Effector CD4-positive, alpha-beta T cell (primary cell): ENCODE data around the gene CYRIA.

ENCODE experiments used
- DNase-seq: peaks from one replicate; pipeline ENCODE4 v3.0.0-alpha.2; 2020

CYRIA gene

DNA sequence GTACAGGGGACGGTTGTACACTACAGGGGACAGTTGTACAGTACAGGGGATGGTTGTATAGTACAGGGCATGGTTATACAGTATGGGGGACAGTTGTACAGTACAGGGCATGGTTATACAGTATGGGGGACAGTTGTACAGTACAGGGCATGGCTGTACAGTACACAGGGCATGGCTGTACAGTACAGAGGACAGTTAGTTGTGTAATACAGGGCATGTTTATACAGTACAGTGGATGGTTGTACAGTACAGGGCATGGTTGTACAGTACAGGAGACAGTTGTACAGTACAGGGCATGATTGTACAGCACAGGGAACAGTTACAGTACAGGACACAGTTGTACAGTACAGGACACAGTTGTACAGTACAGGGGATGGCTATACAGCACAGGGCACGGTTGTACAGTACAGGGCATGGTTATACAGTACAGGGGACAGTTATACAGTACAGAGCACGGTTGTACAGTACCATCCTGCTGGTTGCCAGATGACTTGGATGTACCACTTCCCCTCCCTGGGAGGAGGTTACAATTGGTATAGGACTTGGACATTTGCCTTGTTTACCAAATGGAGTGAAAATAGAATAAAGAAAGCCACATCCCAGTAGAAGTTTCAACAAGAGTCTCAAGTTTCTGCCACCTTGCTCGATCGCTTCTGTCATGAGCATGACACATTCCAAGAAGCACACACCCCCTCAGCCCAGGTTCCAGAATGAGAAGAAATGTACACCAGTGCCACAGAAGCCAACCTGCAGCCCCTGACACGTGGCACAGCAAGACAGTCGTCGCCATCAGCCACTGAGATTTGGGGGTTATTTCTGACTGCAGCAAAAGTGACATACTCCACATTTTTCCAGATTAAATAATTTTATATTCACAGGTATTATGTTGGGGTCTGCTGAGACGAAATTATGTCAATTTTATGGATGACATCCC lies 16.0 kb downstream of the CYRIA start:
- no peak for DNase-seq

DNA sequence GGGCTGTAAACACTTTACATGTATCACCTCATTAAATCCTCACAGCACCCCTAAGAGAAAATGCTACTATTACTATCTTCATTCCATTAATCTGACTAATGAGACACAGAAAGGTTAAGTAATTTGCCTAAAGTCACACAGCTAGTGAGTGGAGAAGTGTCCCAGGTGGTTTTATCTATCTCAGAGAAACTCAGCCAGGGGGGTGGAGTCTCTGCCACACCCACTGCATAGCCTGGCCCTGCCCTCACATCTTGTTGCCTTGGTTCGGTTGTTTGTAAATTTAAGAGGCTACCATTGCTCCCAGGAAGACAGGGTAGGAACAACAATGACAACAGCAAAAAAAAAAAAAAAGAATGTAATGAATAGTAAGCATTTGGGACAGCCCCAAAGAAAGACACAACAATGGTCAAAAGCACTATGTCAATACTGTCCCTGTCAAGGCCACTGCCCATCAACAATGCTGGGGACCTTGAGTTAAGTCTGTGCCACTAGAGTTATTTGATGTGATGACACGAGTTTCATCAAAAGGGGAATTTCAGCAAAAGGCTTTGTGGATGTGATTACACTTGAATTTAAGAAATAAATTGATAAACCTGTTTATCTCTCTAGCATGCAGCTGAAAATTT lies 17.5 kb downstream of the CYRIA start:
- DNase-seq = no peak

DNA sequence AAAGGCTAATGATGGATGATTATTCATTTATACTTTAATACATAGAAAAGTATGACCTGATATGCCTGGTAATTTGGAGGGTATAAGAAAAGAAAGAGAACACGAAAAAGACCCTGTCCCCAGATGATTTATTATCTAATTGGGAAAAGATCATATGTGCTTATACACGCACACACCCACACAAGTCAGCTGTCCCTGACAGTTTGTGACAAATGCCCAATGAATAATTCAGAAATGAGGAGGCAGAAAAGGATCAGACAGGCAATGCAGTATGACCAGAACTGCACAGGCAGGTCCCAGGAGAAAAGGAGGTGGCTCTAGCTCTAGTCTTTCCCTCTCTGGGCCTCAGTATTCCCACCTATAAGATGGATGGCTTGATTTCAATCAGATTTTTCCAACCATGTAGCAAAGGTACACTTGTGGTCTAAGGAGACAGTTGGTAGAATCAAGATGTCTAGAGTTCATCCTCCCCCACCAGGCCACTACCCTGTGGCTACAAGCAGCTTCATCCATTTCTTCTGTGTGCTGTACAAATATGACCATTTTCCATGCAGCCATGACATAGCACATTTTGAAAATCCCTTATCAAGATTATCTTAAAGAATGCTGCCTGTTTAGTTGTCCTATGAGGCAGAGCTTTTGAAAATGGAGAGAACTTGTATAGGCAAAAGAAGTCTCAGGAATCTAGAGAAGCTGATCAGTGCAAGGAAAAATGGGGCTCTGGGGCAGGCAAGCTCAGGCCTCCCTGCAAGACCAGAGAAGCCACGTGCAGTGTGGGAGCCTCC lies 19.7 kb downstream of the CYRIA start:
- no peak for DNase-seq

DNA sequence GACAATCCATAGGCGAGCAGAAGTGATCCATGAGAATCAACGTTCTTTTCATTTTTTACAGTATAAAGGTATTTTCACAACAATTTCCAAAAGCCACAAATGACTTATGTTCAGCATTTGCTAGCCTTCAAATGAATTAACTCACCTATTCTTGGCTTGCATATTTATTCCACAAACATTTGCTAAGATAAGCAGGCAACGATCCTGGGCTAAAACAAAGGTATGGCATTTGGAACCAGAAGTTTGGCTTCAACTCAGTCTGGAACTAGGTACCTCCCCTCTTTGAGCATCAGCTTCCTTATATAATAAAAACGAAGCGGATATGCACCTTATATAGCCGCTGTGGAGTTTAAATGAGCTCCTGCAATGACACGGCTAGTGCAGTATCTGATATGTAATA lies 20.5 kb downstream of the CYRIA start:
- DNase-seq = no peak

DNA sequence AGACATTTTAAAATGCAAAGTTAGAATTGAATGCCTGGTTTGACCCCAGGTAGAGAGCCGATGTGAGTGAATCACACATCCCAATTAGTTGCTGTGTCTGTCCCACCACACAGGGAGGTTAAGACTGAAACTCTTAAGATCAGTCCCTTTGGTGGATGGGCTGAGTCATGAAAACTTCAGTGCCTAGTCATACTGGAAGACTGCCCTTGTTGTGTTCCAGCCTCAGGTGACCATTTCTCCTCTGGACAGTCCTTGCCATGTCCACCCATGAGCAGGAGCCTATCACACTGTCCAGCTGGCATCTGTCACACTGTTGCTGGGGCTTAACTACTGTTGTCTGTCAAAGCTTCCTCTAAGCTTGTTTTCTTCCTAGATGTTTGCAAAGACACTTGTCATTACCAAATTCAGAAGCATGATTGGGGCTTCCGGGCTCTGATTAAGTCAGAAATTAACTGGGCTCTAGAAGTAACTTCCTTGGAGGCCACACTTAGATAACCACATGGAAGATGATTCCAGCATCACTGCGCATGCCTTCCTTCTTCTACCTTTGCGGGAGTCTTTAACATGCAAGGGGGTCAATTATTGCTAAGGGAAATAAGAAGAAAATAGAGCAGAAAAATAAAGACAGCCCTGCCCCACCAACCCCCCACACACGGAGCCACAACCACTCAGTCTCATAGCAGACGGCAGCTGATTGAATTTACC lies 21.3 kb downstream of the CYRIA start:
- no peak for DNase-seq

DNA sequence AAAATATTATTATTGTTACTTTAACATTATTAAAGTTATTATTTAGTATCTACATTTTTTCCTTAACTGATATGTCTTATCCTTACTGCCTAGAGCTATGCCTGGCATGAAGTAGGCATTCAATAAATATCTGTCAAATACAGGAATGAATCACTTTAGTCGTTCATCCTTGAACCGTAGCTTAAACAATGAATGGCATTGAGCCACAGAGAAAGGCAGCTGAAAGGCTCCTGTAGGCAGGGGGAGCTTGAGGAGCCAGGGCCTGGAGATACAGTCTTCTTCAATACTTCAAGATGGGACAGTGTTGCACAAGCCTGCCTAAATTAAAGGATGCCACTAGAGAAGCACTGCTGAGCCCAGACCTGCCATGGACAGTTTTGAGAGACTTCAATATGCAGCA lies 22.5 kb downstream of the CYRIA start:
- DNase-seq = no peak

DNA sequence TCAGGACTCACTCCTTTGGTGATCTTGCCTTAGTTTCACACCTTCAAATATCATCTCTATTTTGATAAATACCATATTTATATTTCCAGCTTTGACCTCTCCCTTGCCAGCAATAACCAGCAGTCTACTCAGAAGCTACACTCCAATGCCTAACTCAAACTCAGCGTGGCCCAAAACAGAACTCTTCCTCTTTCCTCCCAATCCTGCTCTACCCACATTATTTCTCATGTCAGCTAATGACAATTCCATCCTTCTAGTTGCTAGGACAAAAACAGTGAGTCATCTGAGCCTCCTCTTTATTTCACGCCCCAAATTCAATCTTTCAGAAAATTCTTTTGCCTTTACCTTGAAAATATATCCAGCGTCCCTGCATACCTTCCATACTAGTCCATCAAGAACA lies 23.5 kb downstream of the CYRIA start:
- no peak for DNase-seq

DNA sequence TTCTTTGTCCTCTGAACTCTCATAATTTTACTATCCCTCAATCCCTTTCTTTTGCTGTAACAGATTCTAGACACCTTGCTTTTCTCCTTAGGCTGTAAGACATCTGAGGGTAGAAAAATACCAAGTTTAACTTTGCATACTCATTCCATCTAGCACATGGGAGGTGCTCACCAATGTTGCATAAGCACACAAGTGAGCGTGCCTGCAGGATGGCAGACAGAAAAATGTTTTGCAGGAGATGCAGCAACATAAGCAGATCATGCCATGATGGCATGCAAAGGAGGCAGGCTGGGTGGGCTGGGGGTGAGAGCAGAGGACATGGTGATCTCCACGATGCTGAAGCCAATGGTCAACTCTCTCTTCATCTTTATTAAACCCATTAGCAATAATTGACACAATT lies 24.1 kb downstream of the CYRIA start:
- no peak for DNase-seq

DNA sequence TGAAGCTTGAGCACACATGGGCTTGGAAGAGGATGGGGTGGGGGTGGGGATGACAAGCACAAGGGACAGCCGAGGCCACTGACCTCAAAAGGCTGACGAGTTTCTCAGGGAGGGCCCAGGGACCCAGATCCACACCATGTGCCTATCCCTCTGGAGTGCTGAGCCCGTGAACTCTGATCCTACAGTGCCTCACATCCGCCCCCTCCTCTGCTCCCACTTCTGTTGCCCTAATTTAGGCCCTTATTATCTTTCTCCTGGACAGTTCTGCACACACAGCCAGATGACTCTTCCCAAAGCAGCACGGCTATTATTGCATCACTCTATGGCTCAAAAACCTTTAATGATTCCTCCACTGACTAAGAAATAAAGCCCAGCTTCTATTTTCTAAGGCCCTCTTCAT lies 24.8 kb downstream of the CYRIA start:
- no peak for DNase-seq

DNA sequence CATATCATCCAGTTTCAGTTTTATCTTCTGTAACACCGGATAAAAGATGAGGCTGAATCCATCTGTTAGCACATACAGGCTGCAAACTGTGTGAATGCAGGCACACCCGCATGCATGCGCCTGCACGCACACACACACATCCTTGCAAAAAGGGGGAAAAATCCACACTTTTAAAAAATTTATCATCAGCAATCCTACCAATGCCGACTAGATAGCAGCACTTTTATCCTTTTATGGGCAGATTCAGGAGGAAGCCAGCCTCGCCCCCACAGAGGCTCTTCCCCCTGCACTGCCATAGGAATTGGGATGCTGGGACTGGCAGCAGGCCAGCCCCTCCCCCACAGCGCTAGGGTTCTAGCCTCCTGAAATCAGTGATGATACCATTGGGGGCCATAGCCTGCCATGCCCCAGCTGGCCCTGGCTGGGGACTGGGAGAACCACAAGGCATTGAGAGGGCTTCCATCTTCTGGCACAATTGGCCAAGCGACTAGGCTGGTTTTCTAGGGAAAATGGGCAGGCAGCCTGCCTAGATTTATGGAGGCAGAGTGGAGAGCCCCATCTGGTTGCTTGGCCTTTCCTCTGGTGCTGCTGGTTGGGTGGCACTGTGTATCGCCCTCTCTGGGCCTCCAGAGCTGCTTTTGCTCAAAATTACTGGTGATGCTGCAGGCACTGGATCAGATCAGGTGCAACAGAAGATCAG lies 25.5 kb downstream of the CYRIA start:
- no peak for DNase-seq

DNA sequence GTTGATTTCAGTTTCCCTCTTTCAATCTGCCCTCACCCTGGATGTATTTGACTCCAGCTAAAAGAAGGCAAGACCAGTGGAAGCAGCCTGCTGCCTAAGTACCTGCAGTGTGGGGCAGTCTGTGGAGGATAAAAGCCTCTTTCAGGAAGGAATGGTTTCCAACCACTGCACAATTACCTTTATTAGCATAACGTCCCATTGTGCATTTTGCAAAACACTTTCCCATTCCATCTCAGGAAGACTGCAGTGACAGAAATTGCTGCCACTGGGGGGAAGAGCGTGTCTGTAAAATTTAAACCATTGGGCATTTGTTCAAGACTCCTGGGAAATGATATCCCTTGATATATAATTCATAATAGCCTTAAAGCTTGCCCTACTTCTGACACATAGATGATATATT lies 26.2 kb downstream of the CYRIA start:
- no peak for DNase-seq

DNA sequence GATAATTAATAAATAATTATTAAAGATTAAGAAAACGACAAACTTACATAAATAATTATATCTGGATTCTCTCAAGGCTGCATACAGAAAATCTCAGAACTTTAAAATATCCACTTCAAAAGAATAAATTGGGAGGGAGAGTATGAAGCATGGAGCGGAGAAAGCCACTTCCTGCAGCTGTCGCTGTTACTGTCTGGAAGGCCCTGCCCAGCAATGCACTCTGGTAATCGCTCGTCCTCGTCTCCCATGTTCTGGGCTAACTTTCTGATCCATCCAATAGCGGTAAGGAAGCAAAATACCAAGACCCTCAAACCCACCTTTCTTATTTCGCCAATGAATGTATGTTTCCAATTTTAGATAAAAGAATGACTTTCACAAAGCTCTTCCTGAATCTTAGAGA lies 26.7 kb downstream of the CYRIA start:
- DNase-seq = no peak

DNA sequence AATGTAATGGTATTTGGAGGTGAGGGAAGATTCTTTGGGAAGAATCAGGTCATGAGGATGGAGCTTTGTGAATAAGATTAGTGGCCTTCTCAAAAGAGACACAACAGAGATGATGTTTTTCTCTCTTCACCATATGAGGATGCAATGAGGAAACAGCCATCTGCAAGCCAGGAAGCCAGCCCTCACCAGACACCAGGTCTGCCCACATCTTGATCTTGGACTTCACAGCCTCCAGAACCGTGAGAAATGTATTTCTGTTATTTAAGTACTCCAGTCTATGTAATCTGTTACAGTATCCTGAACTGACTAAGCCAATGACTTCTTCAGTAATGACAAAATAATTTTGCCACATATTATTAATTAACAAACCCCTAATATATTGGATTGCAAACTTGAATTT lies 28.3 kb downstream of the CYRIA start:
- no peak for DNase-seq

DNA sequence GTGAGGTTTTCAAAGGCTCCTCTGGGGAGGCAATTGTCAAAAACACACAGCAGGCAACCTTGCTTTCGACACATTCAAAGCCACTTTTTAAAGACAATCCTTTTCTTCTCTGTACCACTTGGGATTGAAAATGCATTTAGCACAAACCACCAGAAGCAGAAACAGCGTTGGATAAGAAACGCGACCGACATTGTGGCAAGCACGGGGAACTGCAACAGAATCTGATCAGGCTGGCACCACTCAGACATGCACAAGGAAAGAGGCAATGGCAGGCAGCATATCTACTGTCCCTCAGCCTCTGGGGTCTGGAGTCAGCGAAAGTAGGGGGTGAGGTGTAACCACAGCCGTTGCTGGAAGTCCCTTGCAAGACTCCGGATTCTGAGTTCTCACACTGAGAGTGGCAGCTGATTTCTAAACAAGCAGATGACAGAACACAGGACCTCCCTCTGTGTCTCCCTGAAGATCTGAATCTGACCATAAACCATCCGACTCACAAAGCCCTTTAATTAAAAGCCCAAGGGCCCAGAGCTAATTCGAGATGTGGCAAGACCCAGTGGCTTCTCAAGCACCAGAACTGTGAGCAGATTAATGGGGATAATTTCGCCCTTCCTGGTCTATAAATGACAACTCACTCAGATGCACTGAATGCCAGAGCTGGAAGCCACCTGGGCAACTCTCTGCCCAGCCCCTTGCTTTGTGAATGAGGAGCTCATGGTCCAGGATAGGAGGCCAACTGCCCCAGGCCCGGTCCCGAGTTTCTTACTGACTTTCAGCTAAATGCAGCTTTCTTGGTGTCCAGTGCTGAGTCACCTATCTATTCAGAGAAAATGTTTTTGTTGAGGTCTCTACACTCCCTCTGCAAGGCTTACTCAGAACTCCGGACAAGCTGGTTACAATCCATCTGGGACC lies 29.6 kb downstream of the CYRIA start:
- DNase-seq = no peak

DNA sequence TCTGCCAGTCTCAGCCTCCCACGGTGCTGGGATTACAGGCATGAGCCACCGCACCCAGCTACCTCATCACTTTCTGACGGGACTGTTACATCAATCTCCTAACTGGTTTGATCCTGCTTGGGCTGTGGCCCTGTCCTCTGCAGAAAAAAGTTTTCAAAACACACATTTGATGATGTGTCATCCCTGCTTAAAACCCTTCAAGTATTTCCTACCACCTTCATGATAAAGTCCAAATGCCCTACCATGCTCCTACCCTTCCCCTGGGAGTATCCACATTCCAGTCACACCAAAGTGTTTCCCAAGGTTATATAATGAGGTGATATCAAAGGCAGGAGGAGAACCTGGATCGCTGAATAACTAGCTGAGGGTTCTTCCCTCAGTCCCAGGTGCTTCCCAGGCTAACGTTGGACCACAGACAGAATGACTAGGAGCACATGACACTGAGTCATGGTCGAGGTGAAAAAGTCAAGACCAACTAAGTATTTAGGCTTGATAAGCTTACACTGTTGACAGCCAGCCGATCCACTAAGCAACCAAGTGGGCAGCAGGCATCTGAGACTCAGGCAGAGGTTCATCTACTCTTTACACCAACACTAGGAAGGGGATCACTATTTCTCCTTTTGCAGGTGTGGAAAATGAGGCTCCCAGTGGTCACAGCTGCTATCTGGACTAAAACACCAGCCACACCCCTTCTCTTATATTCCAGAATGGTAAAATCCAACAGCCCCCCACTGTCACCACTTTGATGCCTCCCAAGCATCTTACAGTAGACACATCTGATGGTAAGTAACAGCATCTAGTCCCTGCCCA lies 31.8 kb downstream of the CYRIA start:
- no peak for DNase-seq

DNA sequence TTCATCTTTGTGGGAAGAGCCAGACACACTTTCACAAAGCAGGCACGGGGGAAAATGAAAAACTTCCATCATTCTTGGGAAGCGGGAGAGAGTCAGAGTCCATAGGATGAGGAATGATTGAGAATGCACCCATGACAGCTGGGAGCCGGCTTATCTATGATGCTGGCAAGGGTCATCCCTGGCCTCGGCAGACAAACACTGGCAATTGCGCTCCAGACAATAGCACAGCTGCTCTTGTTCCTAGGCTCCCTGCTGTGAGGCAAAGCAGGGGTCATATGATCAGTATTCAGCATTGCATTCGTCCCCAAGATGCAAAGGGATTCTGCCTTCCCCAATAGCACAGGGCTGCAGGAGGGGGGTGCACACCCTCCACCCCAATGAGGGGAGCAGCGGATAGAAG lies 33.0 kb downstream of the CYRIA start:
- DNase-seq = no peak

DNA sequence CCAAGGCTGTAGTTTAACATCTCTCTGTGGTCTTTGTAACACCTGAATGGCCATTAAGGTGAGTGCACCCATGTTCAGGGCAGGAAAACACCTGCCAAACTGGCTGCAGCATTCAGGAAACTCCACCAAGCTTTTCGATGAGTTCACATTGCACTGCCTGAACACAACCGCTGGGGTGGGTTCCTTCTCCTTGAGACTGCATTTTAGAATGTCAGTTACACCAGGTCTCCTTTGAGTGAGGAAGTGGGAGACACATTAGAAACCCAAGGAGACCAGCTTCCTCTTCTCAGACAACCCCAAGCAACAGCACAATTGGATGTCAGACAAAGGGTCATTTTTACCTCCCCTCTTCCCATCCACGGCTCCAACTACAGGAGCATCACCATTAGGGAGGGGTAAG lies 35.2 kb downstream of the CYRIA start:
- no peak for DNase-seq

DNA sequence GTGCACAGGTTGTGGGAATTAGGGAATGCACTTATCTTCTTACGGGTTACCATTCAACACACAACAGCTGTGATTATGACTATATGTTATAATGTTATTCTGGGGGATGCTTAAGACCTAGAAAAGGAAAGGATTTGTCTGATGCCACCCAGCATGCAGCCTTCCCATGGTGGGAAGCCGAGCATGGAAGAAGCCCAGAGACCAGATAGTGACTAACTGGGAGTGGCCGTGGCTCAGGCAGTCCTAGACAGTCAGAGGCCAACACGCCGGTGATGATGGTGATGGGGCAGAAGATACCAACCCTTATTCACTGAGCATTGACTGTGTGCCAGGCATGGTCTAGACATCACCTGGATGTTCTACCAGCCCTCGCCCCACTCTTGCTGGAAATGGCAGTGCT lies 35.9 kb downstream of the CYRIA start:
- DNase-seq = no peak

DNA sequence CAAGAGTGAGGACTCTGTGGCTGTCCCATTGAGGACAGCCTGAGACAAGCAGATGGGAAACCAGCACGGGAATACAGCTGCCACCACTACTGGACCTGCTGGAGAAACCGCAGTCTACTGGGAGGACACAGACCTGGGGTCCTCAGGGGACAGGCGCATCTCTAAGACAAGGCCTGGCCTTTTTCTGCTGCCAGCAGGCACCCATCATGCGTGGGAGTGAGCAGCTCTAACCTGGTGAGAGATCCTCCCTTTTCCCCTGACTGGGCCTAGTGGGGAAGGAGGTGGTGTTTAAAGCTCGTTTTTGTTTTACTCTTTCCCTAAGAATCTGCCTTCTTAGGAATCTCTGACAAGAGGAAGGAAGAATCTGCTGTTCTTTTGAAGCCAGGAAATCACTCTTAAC lies 36.6 kb downstream of the CYRIA start:
- no peak for DNase-seq

DNA sequence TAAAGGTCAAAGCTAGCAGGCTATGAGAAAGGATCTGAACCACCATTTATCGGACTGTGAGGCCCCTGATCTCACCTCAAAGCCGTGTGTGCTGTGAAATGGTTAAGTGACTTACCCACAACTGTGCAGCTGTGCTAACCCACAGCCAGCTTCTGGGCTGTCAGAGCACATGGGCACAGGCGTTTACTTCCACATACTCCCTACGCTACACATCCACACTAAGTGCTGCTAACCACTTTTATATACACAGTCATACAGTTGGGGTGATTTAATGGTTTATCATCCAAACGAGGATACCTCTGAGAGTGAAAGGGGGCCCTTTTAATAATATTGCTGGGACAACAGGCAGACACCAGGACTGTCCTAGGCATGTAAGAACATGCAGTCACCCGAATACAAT lies 37.3 kb downstream of the CYRIA start:
- no peak for DNase-seq
